ACC112 (cell line): ENCODE data around the gene TXN.
"Not testable (repeated sequence)": the region's sequence is repeated elsewhere in the genome, so short reads cannot be mapped to it uniquely, and the experiment has no call there.

Source experiments
- H2AFZ ChIP-seq: fragments of 200-600 bp; sonication (generic); one replicate; pipeline ENCODE4 v1.6.0; 2017; ENCODE audit warnings: antibody characterized with exemption, low read length; ENCODE audit not compliant: unreplicated experiment
- H3K27ac ChIP-seq: fragments of 200-600 bp; sonication (generic); 2 replicates; pipeline ENCODE4 v1.5.1; 2014; ENCODE audit warnings: low read depth, mild to moderate bottlenecking, antibody characterized with exemption, low read length, moderate library complexity
- H3K27me3 ChIP-seq: fragments of 200-600 bp; sonication (generic); 2 replicates; pipeline ENCODE4 v1.6.1; 2014; ENCODE audit warnings: mild to moderate bottlenecking, antibody characterized with exemption, low read length, moderate library complexity, mixed read lengths; ENCODE audit not compliant: insufficient read depth
- H3K36me3 ChIP-seq: fragments of 200-600 bp; sonication (generic); 2 replicates; pipeline ENCODE4 v1.6.1; 2016; ENCODE audit warnings: mild to moderate bottlenecking, antibody characterized with exemption, low read length, moderate library complexity, mixed read lengths; ENCODE audit not compliant: insufficient read depth
- H3K4me1 ChIP-seq: fragments of 200-600 bp; sonication (generic); one replicate; pipeline ENCODE4 v1.6.1; 2016; ENCODE audit warnings: low read length, mixed read lengths; ENCODE audit not compliant: insufficient read depth, unreplicated experiment, control insufficient read depth
- H3K4me3 ChIP-seq: fragments of 200-600 bp; sonication (generic); 2 replicates; pipeline ENCODE4 v1.5.1; 2014; ENCODE audit warnings: mild to moderate bottlenecking, low read depth, low read length
- H3K79me2 ChIP-seq: fragments of 200-600 bp; sonication (generic); one replicate; pipeline ENCODE4 v1.6.0; 2016; ENCODE audit warnings: low read length; ENCODE audit not compliant: control insufficient read depth, unreplicated experiment, insufficient read depth

The TXN gene

GRCh38 chr9:110213413-110214044 is 42.8 kb downstream of the TXN start:
- Histone ChIP-seq H2AFZ (no peak overlapping the region), H3K79me2 (no peaks in the 10 kb centered on the region), H3K36me3 (no peaks in the 10 kb centered on the region), H3K4me3 (no peak overlapping the region), H3K27me3 (0 out of 2 replicates have a peak, but pooled peaks cover 7% of the 10 kb centered on the region), H3K4me1 (no peaks in the 10 kb centered on the region), H3K27ac (no peak overlapping the region)

DNA sequence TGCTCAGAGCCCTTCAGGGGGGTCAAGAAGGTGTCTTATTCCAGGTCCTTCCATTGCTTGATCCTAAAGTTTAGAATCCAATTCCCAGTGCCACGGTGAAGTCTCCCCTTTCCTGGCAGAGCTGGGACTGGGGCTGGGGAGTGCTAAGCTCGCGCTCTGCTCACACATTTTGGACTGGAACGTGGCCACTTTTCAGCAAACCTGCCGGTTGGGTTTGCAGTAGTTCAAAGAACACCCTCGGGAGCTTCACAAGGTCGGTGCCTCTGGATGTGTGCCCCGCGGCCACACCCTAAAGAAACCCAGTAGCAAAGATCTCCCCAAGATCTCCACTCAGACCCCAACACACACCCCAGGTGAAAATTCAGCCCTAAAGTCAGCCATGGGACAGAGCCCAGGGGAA is 48.3 kb downstream of the TXN start, which contains the start of gene C9orf152:
Gene C9orf152, minus strand, starts transcription at position 129 of the 400 bp plus-strand sequence. CDS start 580 bp downstream, outside the sequence.
- Histone ChIP-seq H3K36me3 (no peaks in the 10 kb centered on the region), H2AFZ (no peak within 1 kb of the TSS), H3K4me3 (no peak within 1 kb of the TSS), H3K4me1 (no peaks in the 10 kb centered on the region), H3K79me2 (no peaks in the 10 kb centered on the region), H3K27ac (no peak within 1 kb of the TSS), H3K27me3 (peaks cover 32% of the 10 kb centered on the region)

DNA sequence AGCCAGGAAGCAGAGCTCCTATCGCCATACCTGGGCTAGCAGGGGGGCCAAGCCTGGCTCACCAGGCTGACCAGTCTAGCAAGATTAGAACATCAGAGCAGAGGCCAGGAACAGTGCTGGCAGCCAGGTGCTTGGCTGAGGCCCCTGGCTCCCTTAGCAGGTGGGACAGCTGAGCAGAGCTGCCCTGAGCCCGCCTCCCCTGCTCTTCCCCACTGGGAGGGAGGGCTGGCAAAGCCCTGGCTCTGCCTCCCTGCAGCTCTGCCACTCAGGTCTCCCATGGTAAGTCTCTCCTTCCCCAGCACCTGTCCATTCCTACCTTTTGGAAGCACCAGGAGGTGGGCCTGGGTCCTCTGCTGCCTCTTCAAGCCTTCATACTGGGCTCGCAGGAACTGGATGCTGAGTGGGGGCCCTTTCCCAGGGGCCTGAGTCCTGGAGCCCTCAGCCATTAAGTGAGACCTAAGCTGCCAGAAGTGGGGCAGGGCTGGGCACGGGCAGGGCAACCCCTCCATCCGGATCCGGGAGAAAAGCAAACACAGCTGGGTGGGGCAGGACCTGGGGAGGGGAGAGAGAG is 49.2 kb downstream of the TXN start:
- H3K27ac ChIP-seq, result no peak overlapping the region
- H3K27me3 ChIP-seq, result peaks cover 32% of the 10 kb centered on the region
- H3K4me1 ChIP-seq, result no peaks in the 10 kb centered on the region
- no peaks in the 10 kb centered on the region for H3K79me2 ChIP-seq
- H2AFZ ChIP-seq, result no peak overlapping the region
- H3K4me3 ChIP-seq, result no peak overlapping the region
- no peaks in the 10 kb centered on the region for H3K36me3 ChIP-seq

- H3K4me3 ChIP-seq, result no peak overlapping the region
- peaks cover 32% of the 10 kb centered on the region for H3K27me3 ChIP-seq
- H3K79me2 ChIP-seq, result no peaks in the 10 kb centered on the region
Measured at GRCh38 chr9:110206389-110206788, 49.9 kb downstream of the TXN start.

GRCh38 chr9:110205612-110206011 is 50.7 kb downstream of the TXN start:
- not testable (repeated sequence) for H3K27ac ChIP-seq, H3K4me1 ChIP-seq, H3K79me2 ChIP-seq, H3K36me3 ChIP-seq, H3K4me3 ChIP-seq, H2AFZ ChIP-seq
- peaks cover 28% of the 10 kb centered on the region for H3K27me3 ChIP-seq

More at GRCh38 chr9:110206389-110206788, 49.9 kb downstream of the TXN start:
- H2AFZ ChIP-seq, result no peak overlapping the region
- H3K4me1 ChIP-seq, result no peaks in the 10 kb centered on the region
- no peaks in the 10 kb centered on the region for H3K36me3 ChIP-seq
- H3K27ac ChIP-seq, result no peak overlapping the region

DNA sequence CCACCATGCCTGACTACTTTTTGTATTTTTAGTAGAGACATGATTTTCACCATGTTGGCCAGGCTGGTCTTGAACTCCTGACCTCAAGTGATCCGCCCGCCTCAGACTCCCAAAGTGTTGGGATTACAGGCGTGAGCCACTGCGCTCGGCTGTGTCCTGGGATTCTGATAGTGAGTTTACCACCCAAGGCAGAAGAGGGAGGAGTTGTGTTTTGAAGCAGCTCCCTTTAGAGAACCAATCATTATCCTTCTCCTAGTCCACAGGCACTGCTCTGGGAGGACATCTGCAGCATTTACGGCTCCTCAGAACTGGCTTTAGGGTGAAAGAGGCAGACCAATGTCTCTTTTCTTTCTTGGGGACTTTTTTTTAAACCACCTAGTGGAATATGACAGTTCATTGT is 54.1 kb downstream of the TXN start:
- Histone ChIP-seq H3K79me2 (no peaks in the 10 kb centered on the region), H3K27ac (no peak overlapping the region), H3K27me3 (peaks cover 19% of the 10 kb centered on the region), H3K4me1 (no peaks in the 10 kb centered on the region), H3K4me3 (no peak overlapping the region), H2AFZ (no peak overlapping the region), H3K36me3 (no peaks in the 10 kb centered on the region)

DNA sequence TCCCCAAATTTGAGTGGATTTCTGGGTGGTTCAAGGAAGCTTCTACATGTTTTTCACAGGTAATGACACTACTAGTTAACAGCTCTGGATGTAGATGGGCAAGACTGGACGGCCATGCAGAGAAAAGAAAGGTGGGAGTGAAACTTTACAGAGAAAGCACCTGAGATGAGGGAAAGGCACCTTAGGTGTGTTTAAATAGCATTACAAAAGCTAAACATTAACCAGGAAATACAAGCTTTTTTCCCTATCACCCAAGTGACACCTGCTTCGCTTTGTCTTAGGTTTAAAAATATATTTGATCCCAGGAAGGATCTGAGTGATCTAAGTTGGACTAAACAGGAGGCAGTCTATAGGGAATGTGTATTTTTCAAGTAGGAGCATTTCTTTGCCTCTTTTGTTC is 56.7 kb downstream of the TXN start:
- no peak overlapping the region for H2AFZ ChIP-seq
- no peaks in the 10 kb centered on the region for H3K36me3 ChIP-seq
- peaks cover 4% of the 10 kb centered on the region; the same call in 1 of the 2 replicates for H3K27me3 ChIP-seq
- H3K27ac ChIP-seq, result no peak overlapping the region
- no peaks in the 10 kb centered on the region for H3K79me2 ChIP-seq
- no peaks in the 10 kb centered on the region for H3K4me1 ChIP-seq
- no peak overlapping the region for H3K4me3 ChIP-seq

GRCh38 chr9:110198357-110198756 is 58.0 kb downstream of the TXN start:
- no peak overlapping the region for H2AFZ ChIP-seq
- H3K27ac ChIP-seq, result no peak overlapping the region
- no peaks in the 10 kb centered on the region for H3K27me3 ChIP-seq
- no peaks in the 10 kb centered on the region for H3K36me3 ChIP-seq
- peaks cover 6% of the 10 kb centered on the region for H3K4me1 ChIP-seq
- H3K79me2 ChIP-seq, result no peaks in the 10 kb centered on the region
- H3K4me3 ChIP-seq, result no peak overlapping the region

- H2AFZ ChIP-seq, result no peak overlapping the region
- no peaks in the 10 kb centered on the region for H3K79me2 ChIP-seq
- peaks cover 11% of the 10 kb centered on the region for H3K4me1 ChIP-seq
- H3K27ac ChIP-seq, result no peak overlapping the region
- no peaks in the 10 kb centered on the region for H3K36me3 ChIP-seq
- H3K27me3 ChIP-seq, result no peaks in the 10 kb centered on the region
- no peak overlapping the region for H3K4me3 ChIP-seq
Measured at GRCh38 chr9:110197330-110198187, 58.7 kb downstream of the TXN start.

- H3K27ac ChIP-seq, result not testable (repeated sequence)
- H3K4me1 ChIP-seq, result peaks cover 14% of the 10 kb centered on the region
Measured at GRCh38 chr9:110196084-110196499, 60.2 kb downstream of the TXN start.

More at GRCh38 chr9:110196084-110196499, 60.2 kb downstream of the TXN start:
- H3K4me3 ChIP-seq, H3K79me2 ChIP-seq, H2AFZ ChIP-seq, H3K36me3 ChIP-seq, H3K27me3 ChIP-seq: not testable (repeated sequence)
